Activated CD8-positive, alpha-beta T cell treated with anti-CD3 and anti-CD28 coated beads for 36 hours (primary cell): Measurements from ENCODE around the gene PATJ. TPM values are rescaled to one million over a fixed set of nuclear protein-coding genes. Genes with fewer than 3 reads are reported as not detected.

ENCODE experiments used
- ATAC-seq: fragments of 200-7000 bp; cut with Tn5 transposase; one replicate; pipeline ENCODE4 v1.10.0; 2021; ENCODE audit warnings: mild to moderate bottlenecking, moderate library complexity
- CTCF ChIA-PET: fragments of 350-600 bp; sonication (Branson Sonifier 250); formaldehyde crosslinking; loops from one replicate; lab custom pipeline; 2021; ENCODE audit warnings: antibody characterized with exemption; lab: Charles Lee
- POLR2A ChIA-PET: fragments of 350-600 bp; sonication (Branson Sonifier 250); formaldehyde crosslinking; loops from one replicate; lab custom pipeline; 2021; ENCODE audit warnings: antibody characterized with exemption; lab: Charles Lee
- DNase-seq: peaks from one replicate; pipeline ENCODE4 v3.0.0-alpha.2; 2020
- H3K27ac Mint-ChIP-seq: one replicate; pipeline ENCODE4 v1.8.0; 2021; ENCODE audit warnings: mild to moderate bottlenecking, mixed read lengths
- H3K27me3 Mint-ChIP-seq: one replicate; pipeline ENCODE4 v1.8.0; 2021; ENCODE audit warnings: mixed read lengths
- H3K36me3 Mint-ChIP-seq: one replicate; pipeline ENCODE4 v1.8.0; 2021; ENCODE audit warnings: low read depth, mixed read lengths
- H3K4me1 Mint-ChIP-seq: one replicate; pipeline ENCODE4 v1.8.0; 2021; ENCODE audit warnings: low read depth, mixed read lengths
- H3K4me3 Mint-ChIP-seq: one replicate; pipeline ENCODE4 v1.8.0; 2021; ENCODE audit warnings: mild to moderate bottlenecking, moderate library complexity, mixed read lengths
- H3K9me3 Mint-ChIP-seq: one replicate; pipeline ENCODE4 v1.8.0; 2021; ENCODE audit warnings: mixed read lengths
- intact Hi-C: fragments of 100-400 bp; cut with micrococcal nuclease; formaldehyde crosslinking; loops from one replicate; pipeline ENCODE4 v1.10.0; 2022
- total RNA-seq, 2 experiments: library from RNA; stranded (reverse); gene quantifications; one replicate each; pipeline ENCODE4 v1.2.3, GENCODE V29; 2021
- TF ChIP-seq, protein P1 (sequence below): fragments of 200-600 bp; IDR thresholded peaks from one replicate; pipeline ENCODE4 v1.8.0; 2022; ENCODE audit warnings: antibody characterized with exemption, mild to moderate bottlenecking

The PATJ gene
- total RNA-seq, 2 experiments from 2014 or later, result 8.1 to 9.2 TPM

DNA sequence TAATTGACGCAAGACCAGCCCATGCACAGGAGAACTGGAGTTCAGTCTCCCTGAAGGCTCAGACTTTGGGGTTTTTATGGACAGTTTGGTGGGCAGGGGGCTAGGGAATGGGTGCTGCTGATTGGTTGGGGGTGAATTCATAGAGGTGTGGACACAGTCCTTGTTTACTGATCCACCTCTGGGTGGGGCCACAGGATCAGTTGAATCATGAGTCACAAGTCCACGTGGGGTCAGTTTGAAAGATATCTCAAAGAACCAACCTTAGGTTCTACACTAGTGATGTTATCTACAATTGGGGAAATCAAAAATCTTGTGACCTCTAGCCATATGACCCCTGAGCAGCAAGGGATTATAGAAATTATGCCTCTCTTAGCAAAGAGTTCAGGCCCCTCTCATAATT, 324.4 kb downstream of the PATJ start:
- TF ChIP-seq, protein P1, sequence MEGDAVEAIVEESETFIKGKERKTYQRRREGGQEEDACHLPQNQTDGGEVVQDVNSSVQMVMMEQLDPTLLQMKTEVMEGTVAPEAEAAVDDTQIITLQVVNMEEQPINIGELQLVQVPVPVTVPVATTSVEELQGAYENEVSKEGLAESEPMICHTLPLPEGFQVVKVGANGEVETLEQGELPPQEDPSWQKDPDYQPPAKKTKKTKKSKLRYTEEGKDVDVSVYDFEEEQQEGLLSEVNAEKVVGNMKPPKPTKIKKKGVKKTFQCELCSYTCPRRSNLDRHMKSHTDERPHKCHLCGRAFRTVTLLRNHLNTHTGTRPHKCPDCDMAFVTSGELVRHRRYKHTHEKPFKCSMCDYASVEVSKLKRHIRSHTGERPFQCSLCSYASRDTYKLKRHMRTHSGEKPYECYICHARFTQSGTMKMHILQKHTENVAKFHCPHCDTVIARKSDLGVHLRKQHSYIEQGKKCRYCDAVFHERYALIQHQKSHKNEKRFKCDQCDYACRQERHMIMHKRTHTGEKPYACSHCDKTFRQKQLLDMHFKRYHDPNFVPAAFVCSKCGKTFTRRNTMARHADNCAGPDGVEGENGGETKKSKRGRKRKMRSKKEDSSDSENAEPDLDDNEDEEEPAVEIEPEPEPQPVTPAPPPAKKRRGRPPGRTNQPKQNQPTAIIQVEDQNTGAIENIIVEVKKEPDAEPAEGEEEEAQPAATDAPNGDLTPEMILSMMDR, result no peak
- Mint-ChIP-seq H3K36me3 (peaks cover 19% of the 10 kb centered on the region), H3K27me3 (no peaks in the 10 kb centered on the region), H3K4me3 (no peak overlapping the region), H3K27ac (no peak overlapping the region), H3K9me3 (no peaks in the 10 kb centered on the region), H3K4me1 (no peaks in the 10 kb centered on the region)
- DNase-seq, result no peak
- POLR2A ChIA-PET, result no interaction called here
- no peak for ATAC-seq
- intact Hi-C loops, result no loop called here
- CTCF ChIA-PET, result no interaction called here

DNA sequence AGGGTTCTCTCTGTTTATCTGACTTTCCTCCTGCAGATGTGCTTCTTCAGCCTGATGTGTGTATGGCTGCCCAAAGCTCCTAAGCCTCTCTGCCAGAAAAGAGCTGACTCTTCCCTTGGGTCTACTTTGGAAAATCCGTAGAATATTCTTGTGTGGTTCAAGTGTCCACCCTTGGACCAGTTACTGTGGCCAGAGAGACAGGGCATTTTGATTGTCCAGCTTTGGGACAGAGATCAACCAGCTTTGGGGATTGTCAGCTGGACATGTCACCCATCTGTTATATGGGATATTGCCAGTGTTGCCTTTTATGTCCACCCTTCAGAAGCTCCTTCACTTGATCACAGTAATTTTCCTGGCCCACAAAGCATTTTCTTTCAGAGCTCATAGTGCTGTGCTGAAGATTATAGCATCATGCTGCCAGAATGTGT, 326.1 kb downstream of the PATJ start:
- Mint-ChIP-seq H3K27me3 (no peaks in the 10 kb centered on the region), H3K36me3 (peaks cover 17% of the 10 kb centered on the region), H3K27ac (no peak overlapping the region), H3K4me1 (no peaks in the 10 kb centered on the region), H3K4me3 (no peak overlapping the region), H3K9me3 (no peaks in the 10 kb centered on the region)
- POLR2A ChIA-PET, result interaction anchor here (0.8 kb wide), 1 partner anchor 8 kb away, joined by 3 read pairs; no protein-coding TSS in a partner anchor
- intact Hi-C loops, result no loop called here
- TF ChIP-seq, protein P1, result no peak
- DNase-seq (no peak), ATAC-seq (no peak)
- CTCF ChIA-PET, result interaction anchor here (1.0 to 1.6 kb wide), 4 partner anchors 11 to 61 kb away, joined by 3 to 8 read pairs (median 4); no protein-coding TSS in a partner anchor

DNA sequence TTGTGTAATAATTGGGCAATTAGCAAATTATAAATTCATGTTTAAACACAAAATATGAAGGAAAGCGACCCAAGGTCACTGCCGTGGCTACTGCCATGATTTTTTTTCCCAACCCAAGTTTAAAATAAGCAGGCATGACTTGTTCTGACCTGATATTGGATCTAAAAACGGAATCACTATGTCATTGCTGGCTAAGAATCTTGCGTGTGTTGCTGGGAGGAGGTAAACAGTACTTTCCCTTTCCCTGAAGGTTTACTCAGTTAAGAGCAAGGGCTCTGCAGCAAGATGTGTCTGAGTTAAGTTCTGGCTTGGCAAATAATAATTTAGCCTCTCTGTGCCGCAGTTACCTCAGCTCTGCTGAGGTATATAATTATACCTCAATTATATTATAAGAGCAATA, 326.7 kb downstream of the PATJ start:
- no peak for ATAC-seq
- H3K27me3 Mint-ChIP-seq, result no peaks in the 10 kb centered on the region
- TF ChIP-seq, protein P1, result no peak
- H3K4me1 Mint-ChIP-seq, result no peaks in the 10 kb centered on the region
- H3K9me3 Mint-ChIP-seq, result no peaks in the 10 kb centered on the region
- peaks cover 13% of the 10 kb centered on the region for H3K36me3 Mint-ChIP-seq
- no peak for DNase-seq
- no peak overlapping the region for H3K4me3 Mint-ChIP-seq
- intact Hi-C loops, result no loop called here
- H3K27ac Mint-ChIP-seq, result no peak overlapping the region
- ChIA-PET POLR2A (interaction anchor here (0.8 kb wide), 1 partner anchor 9 kb away, joined by 3 read pairs; no protein-coding TSS in a partner anchor), CTCF (interaction anchor here (1.0 to 1.6 kb wide), 3 partner anchors 14 to 62 kb away, joined by 3 to 8 read pairs (median 3); no protein-coding TSS in a partner anchor)

DNA sequence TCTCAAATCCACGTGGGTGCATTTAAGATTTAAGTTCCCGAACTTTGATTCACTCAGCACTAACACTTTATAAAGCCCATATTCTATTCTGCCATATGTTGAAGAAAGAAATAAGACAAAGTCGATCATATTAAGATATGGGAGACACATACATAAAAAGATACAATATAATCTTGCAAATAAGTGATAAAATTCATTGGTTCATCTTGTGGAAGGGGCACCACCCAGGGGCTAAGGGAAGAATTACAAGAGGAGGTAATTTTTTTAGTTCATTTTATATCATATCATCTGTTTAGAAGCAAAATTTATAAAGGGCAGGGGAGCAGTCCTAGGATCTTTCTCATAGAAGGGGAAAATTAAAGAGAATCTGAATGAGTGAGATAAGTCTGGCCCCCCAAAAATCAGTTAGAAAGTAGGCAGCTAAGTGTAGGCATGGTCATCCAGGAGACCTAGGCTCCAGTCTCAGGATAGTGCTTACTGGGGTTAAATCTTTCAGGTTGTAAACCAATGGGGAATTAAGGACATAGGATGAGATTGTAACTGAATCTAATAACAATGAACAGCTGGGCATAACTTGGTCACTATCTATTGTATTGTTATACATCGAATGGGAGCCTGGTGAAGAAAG, 328.2 kb downstream of the PATJ start:
- DNase-seq, result peak; percentile 24
- CTCF ChIA-PET, result interaction anchor here (2.0 kb wide), 1 partner anchor 12 kb away, joined by 11 read pairs; no protein-coding TSS in a partner anchor

More for the DNA sequence above, 328.2 kb downstream of the PATJ start:
- Mint-ChIP-seq H3K36me3 (peaks cover 7% of the 10 kb centered on the region), H3K27ac (no peak overlapping the region), H3K4me1 (no peaks in the 10 kb centered on the region), H3K9me3 (no peaks in the 10 kb centered on the region), H3K27me3 (no peaks in the 10 kb centered on the region), H3K4me3 (no peak overlapping the region)
- TF ChIP-seq, protein P1, result peak; percentile 67
- no peak for ATAC-seq
- intact Hi-C loops, result no loop called here
- POLR2A ChIA-PET, result no interaction called here
